HEK293 (cell line): ENCODE results near the gene MRPL14.

Experiments
- BCL11A ChIP-seq: fragments of 450-650 bp; formaldehyde crosslinking; IDR thresholded peaks from 2 replicates; pipeline ENCODE4 v1.5.1; 2016; ENCODE audit warnings: low read depth, missing biosample characterization, missing genetic modification characterization
- BCL11B ChIP-seq: fragments of 450-650 bp; formaldehyde crosslinking; IDR thresholded peaks from 2 replicates; pipeline ENCODE4 v1.5.1; 2016; ENCODE audit warnings: low read depth, missing biosample characterization, missing genetic modification characterization
- EGR2 ChIP-seq: fragments of 450-650 bp; formaldehyde crosslinking; IDR thresholded peaks from 2 replicates; pipeline ENCODE4 v1.5.1; 2016; ENCODE audit warnings: low read depth, missing biosample characterization, missing genetic modification characterization
- KLF17 ChIP-seq: fragments of 450-650 bp; formaldehyde crosslinking; IDR thresholded peaks from 2 replicates; pipeline ENCODE4 v1.5.1; 2016; ENCODE audit warnings: missing biosample characterization, missing genetic modification characterization
- PRDM1 ChIP-seq: fragments of 450-650 bp; formaldehyde crosslinking; IDR thresholded peaks from 2 replicates; pipeline ENCODE4; 2016; ENCODE audit warnings: missing biosample characterization, missing genetic modification characterization
- PRDM6 ChIP-seq: fragments of 450-650 bp; formaldehyde crosslinking; IDR thresholded peaks from 2 replicates; pipeline ENCODE4 v1.5.1; 2017; ENCODE audit warnings: missing biosample characterization, missing genetic modification characterization
- SCRT2 ChIP-seq: fragments of 450-650 bp; formaldehyde crosslinking; IDR thresholded peaks from 2 replicates; pipeline ENCODE4 v1.5.1; 2016; ENCODE audit warnings: missing biosample characterization, missing genetic modification characterization
- ZBTB17 ChIP-seq: fragments of 450-650 bp; formaldehyde crosslinking; IDR thresholded peaks from 2 replicates; pipeline ENCODE4 v1.5.1; 2016; ENCODE audit warnings: missing biosample characterization, missing genetic modification characterization
- ZBTB21 ChIP-seq: fragments of 450-650 bp; formaldehyde crosslinking; IDR thresholded peaks from 2 replicates; pipeline ENCODE4 v1.5.1; 2017; ENCODE audit warnings: missing biosample characterization, missing genetic modification characterization
- ZBTB6 ChIP-seq: fragments of 450-650 bp; formaldehyde crosslinking; IDR thresholded peaks from 2 replicates; pipeline ENCODE4 v1.5.1; 2017; ENCODE audit warnings: missing biosample characterization, missing genetic modification characterization
- ZFP41 ChIP-seq: fragments of 450-650 bp; formaldehyde crosslinking; IDR thresholded peaks from 2 replicates; pipeline ENCODE4 v1.5.1; 2016; ENCODE audit warnings: missing biosample characterization, missing genetic modification characterization, borderline replicate concordance
- ZFP69B ChIP-seq: fragments of 450-650 bp; formaldehyde crosslinking; IDR thresholded peaks from 2 replicates; pipeline ENCODE4 v1.5.1; 2016; ENCODE audit warnings: missing biosample characterization, missing genetic modification characterization
- ZNF133 ChIP-seq: fragments of 450-650 bp; formaldehyde crosslinking; IDR thresholded peaks from 2 replicates; pipeline ENCODE4 v1.5.1; 2016; ENCODE audit warnings: missing biosample characterization, missing genetic modification characterization
- ZNF2 ChIP-seq: fragments of 450-650 bp; formaldehyde crosslinking; IDR thresholded peaks from 2 replicates; pipeline ENCODE4 v1.5.1; 2016; ENCODE audit warnings: missing biosample characterization, missing genetic modification characterization
- ZNF221 ChIP-seq: fragments of 450-650 bp; formaldehyde crosslinking; IDR thresholded peaks from 2 replicates; pipeline ENCODE4 v1.5.1; 2017; ENCODE audit warnings: missing biosample characterization, missing genetic modification characterization, borderline replicate concordance
- ZNF223 ChIP-seq: fragments of 450-650 bp; formaldehyde crosslinking; IDR thresholded peaks from 2 replicates; pipeline ENCODE4 v1.5.1; 2016; ENCODE audit warnings: missing biosample characterization, missing genetic modification characterization
- ZNF394 ChIP-seq: fragments of 450-650 bp; formaldehyde crosslinking; IDR thresholded peaks from 2 replicates; pipeline ENCODE4 v1.5.1; 2016; ENCODE audit warnings: missing biosample characterization, missing genetic modification characterization, mild to moderate bottlenecking, moderate library complexity, borderline replicate concordance
- ZNF423 ChIP-seq: fragments of 450-650 bp; formaldehyde crosslinking; IDR thresholded peaks from 2 replicates; pipeline ENCODE4 v1.5.1; 2016; ENCODE audit warnings: missing biosample characterization, missing genetic modification characterization
- ZNF426 ChIP-seq: fragments of 450-650 bp; formaldehyde crosslinking; IDR thresholded peaks from 2 replicates; pipeline ENCODE4 v1.5.1; 2017; ENCODE audit warnings: missing biosample characterization, missing genetic modification characterization, mild to moderate bottlenecking, inconsistent platforms, moderate library complexity
- ZNF529 ChIP-seq: fragments of 450-650 bp; formaldehyde crosslinking; IDR thresholded peaks from 2 replicates; pipeline ENCODE4 v1.5.1; 2017; ENCODE audit warnings: missing genetic modification characterization, missing biosample characterization; ENCODE audit not compliant: insufficient replicate concordance
- ZNF629 ChIP-seq: fragments of 450-650 bp; formaldehyde crosslinking; IDR thresholded peaks from 2 replicates; pipeline ENCODE4 v1.5.1; 2017; ENCODE audit warnings: missing biosample characterization, missing genetic modification characterization
- ZNF658 ChIP-seq: fragments of 450-650 bp; formaldehyde crosslinking; IDR thresholded peaks from 2 replicates; pipeline ENCODE4; 2016; ENCODE audit warnings: missing biosample characterization, missing genetic modification characterization
- ZNF677 ChIP-seq: fragments of 450-650 bp; IDR thresholded peaks from 2 replicates; pipeline ENCODE4 v1.5.0; 2018; ENCODE audit warnings: missing biosample characterization, mild to moderate bottlenecking, missing genetic modification characterization, moderate library complexity
- ZNF707 ChIP-seq: fragments of 450-650 bp; formaldehyde crosslinking; IDR thresholded peaks from 2 replicates; pipeline ENCODE4 v1.5.1; 2016; ENCODE audit warnings: missing biosample characterization, missing genetic modification characterization
- ZNF791 ChIP-seq: fragments of 450-650 bp; formaldehyde crosslinking; IDR thresholded peaks from 2 replicates; pipeline ENCODE4 v1.5.1; 2016; ENCODE audit warnings: missing biosample characterization, missing genetic modification characterization
- ZNF792 ChIP-seq: fragments of 450-650 bp; formaldehyde crosslinking; IDR thresholded peaks from 2 replicates; pipeline ENCODE4 v1.5.1; 2016; ENCODE audit warnings: missing biosample characterization, missing genetic modification characterization
- ZSCAN30 ChIP-seq: fragments of 450-650 bp; IDR thresholded peaks from 2 replicates; pipeline ENCODE4 v1.5.1; 2018; ENCODE audit warnings: missing biosample characterization, mild to moderate bottlenecking, missing genetic modification characterization, moderate library complexity
- TF ChIP-seq, protein P1 (sequence below): fragments of 450-650 bp; formaldehyde crosslinking; IDR thresholded peaks from 2 replicates; pipeline ENCODE4 v1.5.1; 2016; ENCODE audit warnings: missing biosample characterization, missing genetic modification characterization
- TF ChIP-seq, protein P2 (sequence below): fragments of 450-650 bp; formaldehyde crosslinking; IDR thresholded peaks from 2 replicates; pipeline ENCODE4 v1.5.1; 2016; ENCODE audit warnings: missing biosample characterization, missing genetic modification characterization
- TF ChIP-seq, protein P3 (sequence below): fragments of 450-650 bp; formaldehyde crosslinking; IDR thresholded peaks from 2 replicates; pipeline ENCODE4 v1.5.1; 2016; ENCODE audit warnings: missing biosample characterization, missing genetic modification characterization
- TF ChIP-seq, protein P4 (sequence below): fragments of 450-650 bp; formaldehyde crosslinking; IDR thresholded peaks from 2 replicates; pipeline ENCODE4; 2016; ENCODE audit warnings: missing biosample characterization, missing genetic modification characterization

Gene MRPL14

DNA sequence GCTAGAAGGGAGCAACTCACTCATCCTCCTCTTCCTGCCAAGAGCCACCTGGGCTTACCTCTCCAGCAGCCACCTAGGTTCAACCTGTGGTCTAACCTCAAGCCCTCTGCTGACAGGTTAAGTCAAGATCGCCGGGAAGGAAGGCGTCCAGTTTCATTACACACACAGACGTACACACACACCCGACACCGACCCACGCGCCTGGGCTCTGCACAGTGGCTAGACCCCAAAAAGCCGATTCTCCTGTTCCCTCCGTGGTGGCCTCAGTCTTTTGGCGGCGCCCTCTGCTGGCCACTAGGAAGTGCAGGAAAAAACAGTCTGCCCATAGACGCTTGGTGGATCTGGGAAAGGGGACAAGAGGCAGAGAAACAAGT is 52.8 kb downstream of the MRPL14 start (continued):
- peak; percentile 84 for TF ChIP-seq ZBTB17 (tag by site-specific recombination)
- TF ChIP-seq ZNF2 (tag by site-specific recombination): peak; percentile 98
- TF ChIP-seq ZNF791 (tag by site-specific recombination): no peak
- no peak for TF ChIP-seq PRDM6 (tag by site-specific recombination)
- TF ChIP-seq ZNF133 (tag by site-specific recombination): no peak
- no peak for TF ChIP-seq ZNF658 (tag by site-specific recombination)
- peak; percentile 75; the same call in 1 of the 2 replicates for TF ChIP-seq ZSCAN30 (tag by site-specific recombination)
- TF ChIP-seq, protein P1, sequence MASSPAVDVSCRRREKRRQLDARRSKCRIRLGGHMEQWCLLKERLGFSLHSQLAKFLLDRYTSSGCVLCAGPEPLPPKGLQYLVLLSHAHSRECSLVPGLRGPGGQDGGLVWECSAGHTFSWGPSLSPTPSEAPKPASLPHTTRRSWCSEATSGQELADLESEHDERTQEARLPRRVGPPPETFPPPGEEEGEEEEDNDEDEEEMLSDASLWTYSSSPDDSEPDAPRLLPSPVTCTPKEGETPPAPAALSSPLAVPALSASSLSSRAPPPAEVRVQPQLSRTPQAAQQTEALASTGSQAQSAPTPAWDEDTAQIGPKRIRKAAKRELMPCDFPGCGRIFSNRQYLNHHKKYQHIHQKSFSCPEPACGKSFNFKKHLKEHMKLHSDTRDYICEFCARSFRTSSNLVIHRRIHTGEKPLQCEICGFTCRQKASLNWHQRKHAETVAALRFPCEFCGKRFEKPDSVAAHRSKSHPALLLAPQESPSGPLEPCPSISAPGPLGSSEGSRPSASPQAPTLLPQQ: peak; percentile 49; the same call in 1 of the 2 replicates
- TF ChIP-seq, protein P2, sequence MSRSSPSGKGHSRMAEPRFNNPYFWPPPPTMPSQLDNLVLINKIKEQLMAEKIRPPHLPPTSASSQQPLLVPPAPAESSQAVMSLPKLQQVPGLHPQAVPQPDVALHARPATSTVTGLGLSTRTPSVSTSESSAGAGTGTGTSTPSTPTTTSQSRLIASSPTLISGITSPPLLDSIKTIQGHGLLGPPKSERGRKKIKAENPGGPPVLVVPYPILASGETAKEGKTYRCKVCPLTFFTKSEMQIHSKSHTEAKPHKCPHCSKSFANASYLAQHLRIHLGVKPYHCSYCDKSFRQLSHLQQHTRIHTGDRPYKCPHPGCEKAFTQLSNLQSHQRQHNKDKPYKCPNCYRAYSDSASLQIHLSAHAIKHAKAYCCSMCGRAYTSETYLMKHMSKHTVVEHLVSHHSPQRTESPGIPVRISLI (tag by site-specific recombination): 0 out of 2 replicates have a peak, but pooled peaks have one; percentile 43
- TF ChIP-seq, protein P3, sequence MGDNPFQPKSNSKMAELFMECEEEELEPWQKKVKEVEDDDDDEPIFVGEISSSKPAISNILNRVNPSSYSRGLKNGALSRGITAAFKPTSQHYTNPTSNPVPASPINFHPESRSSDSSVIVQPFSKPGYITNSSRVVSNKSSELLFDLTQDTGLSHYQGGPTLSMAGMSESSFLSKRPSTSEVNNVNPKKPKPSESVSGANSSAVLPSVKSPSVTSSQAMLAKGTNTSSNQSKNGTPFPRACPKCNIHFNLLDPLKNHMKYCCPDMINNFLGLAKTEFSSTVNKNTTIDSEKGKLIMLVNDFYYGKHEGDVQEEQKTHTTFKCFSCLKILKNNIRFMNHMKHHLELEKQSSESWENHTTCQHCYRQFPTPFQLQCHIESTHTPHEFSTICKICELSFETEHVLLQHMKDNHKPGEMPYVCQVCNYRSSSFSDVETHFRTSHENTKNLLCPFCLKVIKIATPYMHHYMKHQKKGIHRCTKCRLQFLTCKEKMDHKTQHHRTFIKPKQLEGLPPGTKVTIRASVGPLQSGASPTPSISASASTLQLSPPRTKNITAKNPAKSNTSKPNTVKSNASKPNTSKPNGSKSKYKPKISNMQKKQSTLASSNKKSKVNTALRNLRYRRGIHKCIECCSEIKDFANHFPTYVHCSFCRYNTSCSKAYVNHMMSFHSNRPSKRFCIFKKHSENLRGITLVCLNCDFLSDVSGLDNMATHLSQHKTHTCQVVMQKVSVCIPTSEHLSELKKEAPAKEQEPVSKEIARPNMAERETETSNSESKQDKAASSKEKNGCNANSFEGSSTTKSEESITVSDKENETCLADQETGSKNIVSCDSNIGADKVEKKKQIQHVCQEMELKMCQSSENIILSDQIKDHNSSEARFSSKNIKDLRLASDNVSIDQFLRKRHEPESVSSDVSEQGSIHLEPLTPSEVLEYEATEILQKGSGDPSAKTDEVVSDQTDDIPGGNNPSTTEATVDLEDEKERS (tag by site-specific recombination): no peak
- peak; percentile 68; the same call in 1 of the 2 replicates for TF ChIP-seq PRDM1 (tag by site-specific recombination)
- no peak for TF ChIP-seq ZNF423 (tag by site-specific recombination)
- TF ChIP-seq SCRT2 (tag by site-specific recombination): peak; percentile 82
- no peak for TF ChIP-seq ZFP41 (tag by site-specific recombination)
- 0 out of 2 replicates have a peak, but pooled peaks have one; percentile 37 for TF ChIP-seq BCL11A (tag by site-specific recombination)
- TF ChIP-seq ZNF677 (tag by site-specific recombination): peak; percentile 78
- no peak; the same call in 1 of the 2 replicates for TF ChIP-seq KLF17
- no peak for TF ChIP-seq ZNF529 (tag by site-specific recombination)
- TF ChIP-seq EGR2: peak; percentile 37; the same call in 1 of the 2 replicates
- TF ChIP-seq ZBTB21: peak; percentile 13; the same call in 1 of the 2 replicates
- TF ChIP-seq ZNF707 (tag by site-specific recombination): no peak
- TF ChIP-seq ZNF792 (tag by site-specific recombination): no peak
- TF ChIP-seq ZBTB6 (tag by site-specific recombination): no peak
- peak; percentile 47; the same call in 1 of the 2 replicates for TF ChIP-seq ZNF629 (tag by site-specific recombination)
- peak; percentile 47; the same call in 1 of the 2 replicates for TF ChIP-seq ZNF394
- no peak for TF ChIP-seq ZNF221 (tag by site-specific recombination)
- TF ChIP-seq ZFP69B: no peak; the same call in 1 of the 2 replicates
- no peak for TF ChIP-seq ZNF223 (tag by site-specific recombination)
- TF ChIP-seq BCL11B (tag by site-specific recombination): no peak
- TF ChIP-seq ZNF426 (tag by site-specific recombination): no peak
- TF ChIP-seq, protein P4, sequence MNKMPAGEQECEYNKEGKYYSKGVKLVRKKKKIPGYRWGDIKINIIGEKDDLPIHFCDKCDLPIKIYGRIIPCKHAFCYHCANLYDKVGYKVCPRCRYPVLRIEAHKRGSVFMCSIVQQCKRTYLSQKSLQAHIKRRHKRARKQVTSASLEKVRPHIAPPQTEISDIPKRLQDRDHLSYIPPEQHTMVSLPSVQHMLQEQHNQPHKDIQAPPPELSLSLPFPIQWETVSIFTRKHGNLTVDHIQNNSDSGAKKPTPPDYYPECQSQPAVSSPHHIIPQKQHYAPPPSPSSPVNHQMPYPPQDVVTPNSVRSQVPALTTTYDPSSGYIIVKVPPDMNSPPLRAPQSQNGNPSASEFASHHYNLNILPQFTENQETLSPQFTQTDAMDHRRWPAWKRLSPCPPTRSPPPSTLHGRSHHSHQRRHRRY: no peak
